D721Med (cell line): Measurements from ENCODE around the gene RFC3.
"Not testable (repeated sequence)": the region's sequence is repeated elsewhere in the genome, so short reads cannot be mapped to it uniquely, and the experiment has no call there.

Experiments used
- DNase-seq: peaks from one replicate; pipeline ENCODE4 v3.0.0; 2011; ENCODE audit warnings: low spot score; ENCODE audit not compliant: insufficient read length
- FAIRE-seq: peaks from 2 replicates; lab custom pipeline; 2011; peaks lifted over from hg19 to GRCh38; lab: Jason Lieb, UNC
- TF ChIP-seq, protein P1 (sequence below): IDR thresholded peaks from 2 replicates; pipeline ENCODE4 v1.5.1; 2012; ENCODE audit warnings: mild to moderate bottlenecking, control low read depth; ENCODE audit not compliant: insufficient read depth; ENCODE audit errors: missing control alignments

RFC3 gene, protein sequence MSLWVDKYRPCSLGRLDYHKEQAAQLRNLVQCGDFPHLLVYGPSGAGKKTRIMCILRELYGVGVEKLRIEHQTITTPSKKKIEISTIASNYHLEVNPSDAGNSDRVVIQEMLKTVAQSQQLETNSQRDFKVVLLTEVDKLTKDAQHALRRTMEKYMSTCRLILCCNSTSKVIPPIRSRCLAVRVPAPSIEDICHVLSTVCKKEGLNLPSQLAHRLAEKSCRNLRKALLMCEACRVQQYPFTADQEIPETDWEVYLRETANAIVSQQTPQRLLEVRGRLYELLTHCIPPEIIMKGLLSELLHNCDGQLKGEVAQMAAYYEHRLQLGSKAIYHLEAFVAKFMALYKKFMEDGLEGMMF

DNA sequence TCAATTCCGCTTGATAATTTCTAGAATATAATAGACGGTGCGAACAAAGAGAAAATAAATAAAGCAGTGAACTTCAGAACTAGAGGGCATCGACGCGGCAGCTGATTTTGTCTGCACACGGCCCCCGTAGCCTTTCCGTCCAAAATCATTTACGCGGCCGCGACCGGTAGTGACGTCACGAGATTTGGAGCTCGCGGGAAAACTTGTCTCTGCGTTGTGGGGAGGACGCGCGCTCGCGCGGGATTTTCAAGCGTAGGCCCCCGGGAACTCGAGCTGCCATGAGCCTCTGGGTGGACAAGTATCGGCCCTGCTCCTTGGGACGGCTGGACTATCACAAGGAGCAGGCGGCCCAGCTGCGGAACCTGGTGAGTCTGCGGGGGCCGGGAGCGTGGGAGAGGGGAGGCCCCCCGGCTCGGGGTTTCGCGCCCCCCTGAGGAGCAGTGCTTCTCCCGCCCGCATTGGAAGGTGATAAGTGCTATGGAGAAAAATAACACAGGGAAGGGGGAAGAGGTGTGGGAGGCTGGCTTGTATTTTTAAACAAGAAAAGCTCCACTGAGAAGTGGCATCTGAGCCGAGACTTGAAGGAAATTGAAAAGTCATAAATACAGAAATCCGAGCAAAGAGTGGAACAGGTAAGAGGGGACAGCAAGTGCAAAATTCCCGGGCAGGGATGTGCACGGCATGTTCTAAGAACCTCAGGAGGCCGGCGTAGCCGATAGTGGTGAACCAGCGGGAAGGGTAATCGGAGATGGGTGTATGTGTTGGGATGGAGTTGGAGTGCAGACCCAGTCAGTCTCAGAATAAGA, at the start of gene RFC3:
Gene RFC3 (plus strand): TSS at position 249 of the 806 bp plus-strand sequence. CDS start 30 bp downstream, at position 279.
- peak; percentile 29 for FAIRE-seq
- peak; percentile 53 for DNase-seq
- TF ChIP-seq, protein P1, sequence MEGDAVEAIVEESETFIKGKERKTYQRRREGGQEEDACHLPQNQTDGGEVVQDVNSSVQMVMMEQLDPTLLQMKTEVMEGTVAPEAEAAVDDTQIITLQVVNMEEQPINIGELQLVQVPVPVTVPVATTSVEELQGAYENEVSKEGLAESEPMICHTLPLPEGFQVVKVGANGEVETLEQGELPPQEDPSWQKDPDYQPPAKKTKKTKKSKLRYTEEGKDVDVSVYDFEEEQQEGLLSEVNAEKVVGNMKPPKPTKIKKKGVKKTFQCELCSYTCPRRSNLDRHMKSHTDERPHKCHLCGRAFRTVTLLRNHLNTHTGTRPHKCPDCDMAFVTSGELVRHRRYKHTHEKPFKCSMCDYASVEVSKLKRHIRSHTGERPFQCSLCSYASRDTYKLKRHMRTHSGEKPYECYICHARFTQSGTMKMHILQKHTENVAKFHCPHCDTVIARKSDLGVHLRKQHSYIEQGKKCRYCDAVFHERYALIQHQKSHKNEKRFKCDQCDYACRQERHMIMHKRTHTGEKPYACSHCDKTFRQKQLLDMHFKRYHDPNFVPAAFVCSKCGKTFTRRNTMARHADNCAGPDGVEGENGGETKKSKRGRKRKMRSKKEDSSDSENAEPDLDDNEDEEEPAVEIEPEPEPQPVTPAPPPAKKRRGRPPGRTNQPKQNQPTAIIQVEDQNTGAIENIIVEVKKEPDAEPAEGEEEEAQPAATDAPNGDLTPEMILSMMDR = no peak

DNA sequence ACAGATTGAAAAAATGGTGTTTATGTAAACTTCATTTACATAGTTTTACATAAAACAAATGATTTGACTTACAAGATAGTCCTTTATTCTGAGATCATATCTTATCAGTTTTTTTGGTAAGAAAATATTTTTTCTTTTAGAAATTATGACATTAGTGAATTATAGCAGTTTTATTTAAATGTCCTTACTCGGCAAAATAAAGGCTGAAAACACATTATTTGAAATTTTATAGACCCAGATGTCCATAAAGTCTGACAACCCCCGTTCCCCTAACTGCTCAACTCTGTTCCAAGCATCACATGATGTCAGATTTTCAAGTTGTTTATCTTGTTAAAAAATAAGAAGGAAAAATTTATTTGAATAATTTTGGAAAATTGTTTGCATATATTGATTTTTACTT, 46.7 kb upstream of the RFC3 start:
- no peak for FAIRE-seq
- TF ChIP-seq, protein P1 = no peak
- DNase-seq = no peak

GRCh38 chr13:33773790-33774462, 44.0 kb upstream of the RFC3 start:
- DNase-seq (no peak), FAIRE-seq (no peak)
- TF ChIP-seq, protein P1 = no peak

DNA sequence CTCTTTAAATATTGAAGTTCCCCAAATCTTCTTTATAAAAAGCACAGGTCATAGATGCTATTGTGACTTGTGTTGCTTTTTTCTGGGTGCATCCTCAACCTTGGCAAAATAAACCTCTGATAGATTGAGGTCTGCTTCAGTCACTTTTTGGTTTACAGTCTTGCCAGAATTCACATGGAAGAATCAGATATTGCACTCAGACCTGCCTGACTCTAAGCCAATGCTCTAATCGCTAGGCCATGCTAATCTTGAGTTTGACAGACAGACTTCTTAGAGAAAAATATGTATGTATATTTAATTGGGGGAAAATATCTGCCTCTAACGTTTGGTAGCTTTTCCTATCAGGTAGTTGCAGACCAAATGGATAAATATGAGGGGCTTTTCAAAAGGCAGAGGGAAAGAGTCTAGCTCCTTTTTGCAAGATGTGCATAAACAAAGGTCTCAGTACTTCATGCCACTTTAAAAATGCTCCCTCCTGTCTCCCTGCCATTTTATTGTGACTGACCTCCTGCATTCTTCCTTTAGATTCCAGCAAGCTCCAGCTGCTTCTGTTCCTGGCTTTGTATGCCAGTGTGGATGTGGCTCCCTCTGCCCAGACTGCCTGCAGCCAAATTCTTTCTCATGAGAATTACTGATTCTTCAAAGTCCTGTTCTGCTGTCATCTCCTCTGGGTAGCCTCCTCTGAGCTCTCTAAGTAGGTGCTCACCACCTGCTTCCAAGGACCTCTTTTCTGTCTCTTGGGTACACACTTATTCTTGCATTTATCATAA, 42.4 kb upstream of the RFC3 start:
- FAIRE-seq (no peak), DNase-seq (no peak)
- TF ChIP-seq, protein P1 = no peak

DNA sequence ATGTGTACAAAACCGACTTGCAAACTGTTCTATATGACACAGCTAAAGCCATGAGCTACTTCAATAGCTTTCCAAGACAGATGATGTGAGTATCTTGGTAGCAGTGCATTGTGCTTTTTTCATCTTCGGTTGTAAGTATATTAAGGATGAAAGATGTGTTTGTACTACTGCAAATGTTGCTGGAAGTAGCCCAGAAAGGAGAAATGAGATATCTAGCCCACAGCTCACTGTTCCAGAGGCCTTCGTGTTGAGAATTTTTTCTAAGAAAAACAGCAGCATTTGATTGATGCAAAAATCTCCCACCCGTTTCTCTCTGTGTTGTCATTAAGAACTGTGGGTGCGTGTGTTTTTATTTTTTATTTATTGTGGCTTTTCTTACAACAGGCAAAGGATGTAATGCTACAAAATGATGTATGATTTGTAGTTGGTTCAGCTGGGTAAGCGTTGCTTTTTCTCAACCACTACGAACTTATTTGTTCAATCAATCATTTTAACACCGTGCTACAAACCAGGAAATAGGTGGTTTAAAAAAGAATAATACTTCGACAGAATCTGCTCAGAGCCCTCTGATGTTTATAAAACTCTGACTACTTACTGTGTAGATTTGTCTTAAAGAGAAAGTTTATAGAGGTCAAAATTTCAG, 41.6 kb upstream of the RFC3 start:
- FAIRE-seq = no peak
- TF ChIP-seq, protein P1 = no peak

GRCh38 chr13:33782631-33783030, 35.3 kb upstream of the RFC3 start:
- TF ChIP-seq, protein P1 = no peak
- FAIRE-seq (no peak), DNase-seq (no peak)

More for the DNA sequence above, 41.6 kb upstream of the RFC3 start:
- DNase-seq = no peak

DNA sequence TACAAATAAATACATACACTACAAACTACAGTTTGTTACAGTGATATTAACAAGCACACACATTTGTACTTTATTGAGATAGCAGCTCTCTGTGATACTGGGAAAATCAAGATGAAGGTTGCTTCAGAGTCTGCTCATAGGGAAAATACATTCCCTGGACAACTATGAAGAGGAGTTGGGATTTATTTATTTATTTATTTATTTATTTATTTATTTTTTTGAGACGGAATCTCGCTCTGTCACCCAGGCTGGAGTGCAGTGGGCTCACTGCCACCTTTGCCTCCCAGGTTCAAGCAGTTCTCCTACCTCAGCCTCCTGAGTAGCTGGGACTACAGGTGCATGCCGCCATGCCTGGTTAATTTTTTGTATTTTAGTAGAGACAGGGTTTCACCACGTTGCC, 34.7 kb upstream of the RFC3 start:
- not testable (repeated sequence) for DNase-seq, FAIRE-seq
